IMR-90 (cell line): ENCODE results near the gene C1QTNF12. TPM values are rescaled to one million over a fixed set of nuclear protein-coding genes. Genes with fewer than 3 reads are reported as not detected.
A peak's percentile ranks its signal among the peaks of the same experiment; 100 is the strongest.

Source experiments
- ATAC-seq: fragments of 200-7000 bp; cut with Tn5 transposase; 2 replicates; pipeline ENCODE4 v1.9.1; 2020; ENCODE audit warnings: low read depth, mild to moderate bottlenecking, moderate library complexity
- BruUV-seq: library from RNA; stranded (reverse); fragments of 400-500 nt; replicated peaks from 2 replicates; lab custom pipeline; 2021; lab: Mats Ljungman, UMichigan
- CTCF ChIA-PET: fragments of 300-600 bp; formaldehyde crosslinking; extraction: SDS; loops from one replicate; lab custom pipeline; 2021; ENCODE audit warnings: antibody characterized with exemption; lab: Yijun Ruan, JAX
- POLR2A ChIA-PET: fragments of 300-600 bp; sonication (Branson Sonifier 250); formaldehyde crosslinking; loops from one replicate; lab custom pipeline; 2022; ENCODE audit warnings: antibody characterized with exemption; ENCODE audit not compliant: unreplicated experiment; lab: Charles Lee
- DNase-seq: peaks from one replicate; pipeline ENCODE4 v3.0.0; 2013
- H2AFZ ChIP-seq: replicated peaks from 2 replicates; pipeline ENCODE3; 2013; ENCODE audit warnings: low read length, mild to moderate bottlenecking; ENCODE audit not compliant: poor library complexity
- H2AK5ac ChIP-seq: 2 replicates; pipeline ENCODE4 v1.6.1; 2013; ENCODE audit warnings: low read depth, low read length, inconsistent platforms
- H2AK9ac ChIP-seq: replicated peaks from 2 replicates; pipeline ENCODE3; 2013; ENCODE audit warnings: mild to moderate bottlenecking, low read depth, low read length, moderate library complexity; ENCODE audit not compliant: poor library complexity
- H2BK120ac ChIP-seq: 2 replicates; pipeline ENCODE4 v1.6.1; 2013; ENCODE audit warnings: low read depth, low read length, inconsistent platforms
- H2BK15ac ChIP-seq: 3 replicates; pipeline ENCODE4 v1.6.1; 2013; ENCODE audit warnings: low read depth, low read length, inconsistent platforms
- H2BK20ac ChIP-seq: 2 replicates; pipeline ENCODE4 v1.6.1; 2013; ENCODE audit warnings: low read depth, mild to moderate bottlenecking, inconsistent platforms, low read length, moderate library complexity
- H2BK5ac ChIP-seq: 2 replicates; pipeline ENCODE4 v1.6.1; 2013; ENCODE audit warnings: mild to moderate bottlenecking, low read depth, low read length, inconsistent platforms; ENCODE audit not compliant: poor library complexity, severe bottlenecking
- H3K14ac ChIP-seq: replicated peaks from 2 replicates; pipeline ENCODE4 v1.6.1; 2013; ENCODE audit warnings: low read depth, low read length, inconsistent platforms
- H3K18ac ChIP-seq: 2 replicates; pipeline ENCODE4 v1.6.1; 2013; ENCODE audit warnings: low read depth, low read length, control low read depth
- H3K23ac ChIP-seq: 2 replicates; pipeline ENCODE4 v1.6.1; 2013; ENCODE audit warnings: low read depth, low read length, inconsistent platforms
- H3K27ac ChIP-seq: 2 replicates; pipeline ENCODE4 v1.5.1; 2013; ENCODE audit warnings: mild to moderate bottlenecking, control low read depth, low read length; ENCODE audit not compliant: insufficient read depth
- H3K27me3 ChIP-seq: 2 replicates; pipeline ENCODE4 v1.6.1; 2013; ENCODE audit warnings: low read length; ENCODE audit not compliant: control insufficient read depth, insufficient read depth
- H3K36me3 ChIP-seq: 2 replicates; pipeline ENCODE4 v1.6.1; 2013; ENCODE audit warnings: low read length, mixed read lengths; ENCODE audit not compliant: control insufficient read depth, insufficient read depth
- H3K4ac ChIP-seq: 2 replicates; pipeline ENCODE4 v1.6.1; 2013; ENCODE audit warnings: low read depth, low read length, inconsistent platforms
- H3K4me1 ChIP-seq: 2 replicates; pipeline ENCODE4 v1.6.1; 2013; ENCODE audit warnings: low read length, mixed read lengths; ENCODE audit not compliant: control insufficient read depth, insufficient read depth
- H3K4me2 ChIP-seq: 2 replicates; pipeline ENCODE4 v1.6.1; 2013; ENCODE audit warnings: low read depth, mild to moderate bottlenecking, control low read depth, low read length, moderate library complexity
- H3K4me3 ChIP-seq: 2 replicates; pipeline ENCODE4 v1.5.1; 2013; ENCODE audit warnings: low read depth, mild to moderate bottlenecking, control low read depth, low read length, moderate library complexity; ENCODE audit not compliant: insufficient read depth
- H3K56ac ChIP-seq: 2 replicates; pipeline ENCODE4 v1.6.1; 2013; ENCODE audit warnings: low read length, inconsistent platforms; ENCODE audit not compliant: insufficient read depth; ENCODE audit errors: extremely low read depth
- H3K79me1 ChIP-seq, 2 experiments: 2 replicates each; pipeline ENCODE4 v1.6.1; 2013; ENCODE audit warnings: low read length in 2 of 2, inconsistent platforms in 1 of 2, low read depth in 1 of 2
- H3K9ac ChIP-seq: 2 replicates; pipeline ENCODE4 v1.6.1; 2013; ENCODE audit warnings: low read depth, low read length, control low read depth
- H3K9me1 ChIP-seq: 2 replicates; pipeline ENCODE4 v1.6.1; 2013; ENCODE audit warnings: low read length, inconsistent platforms; ENCODE audit not compliant: insufficient read depth
- H3K9me3 ChIP-seq: 2 replicates; pipeline ENCODE4 v1.6.1; 2013; ENCODE audit warnings: low read length; ENCODE audit not compliant: control insufficient read depth, insufficient read depth
- H4K20me1 ChIP-seq: 2 replicates; pipeline ENCODE4 v1.6.1; 2013; ENCODE audit warnings: low read length, inconsistent platforms; ENCODE audit not compliant: insufficient read depth
- H4K5ac ChIP-seq: 2 replicates; pipeline ENCODE4 v1.6.1; 2013; ENCODE audit warnings: mild to moderate bottlenecking, low read depth, low read length, control low read depth
- H4K8ac ChIP-seq, 2 experiments: 2 replicates each; pipeline ENCODE4 v1.6.1; 2013; ENCODE audit warnings: low read depth in 2 of 2, low read length in 2 of 2, control low read depth in 1 of 2, inconsistent platforms in 1 of 2
- H4K91ac ChIP-seq: 2 replicates; pipeline ENCODE4 v1.6.1; 2013; ENCODE audit warnings: low read depth, low read length, inconsistent platforms; ENCODE audit not compliant: insufficient read depth
- BHLHE40 ChIP-seq: fragments of 150-350 bp; IDR thresholded peaks from 2 replicates; pipeline ENCODE4 v1.6.1; 2016; ENCODE audit warnings: mild to moderate bottlenecking, low read depth, low read length
- CEBPB ChIP-seq: IDR thresholded peaks from 2 replicates; pipeline ENCODE4 v1.6.1; 2012; ENCODE audit warnings: low read depth, low read length, improper control_type of control experiment
- CHD1 ChIP-seq: IDR thresholded peaks from 2 replicates; pipeline ENCODE4 v1.6.1; 2012; ENCODE audit warnings: low read depth, low read length, improper control_type of control experiment
- ELK1 ChIP-seq: fragments of 150-350 bp; IDR thresholded peaks from 2 replicates; pipeline ENCODE4 v1.6.1; 2016; ENCODE audit warnings: low read depth, mild to moderate bottlenecking, low read length, moderate library complexity, borderline replicate concordance
- FOS ChIP-seq: fragments of 150-350 bp; IDR thresholded peaks from 2 replicates; pipeline ENCODE4 v1.6.1; 2016; ENCODE audit warnings: low read depth, low read length
- MAFK ChIP-seq: IDR thresholded peaks from 2 replicates; pipeline ENCODE4 v1.6.1; 2012; ENCODE audit warnings: low read depth, low read length, improper control_type of control experiment
- MAZ ChIP-seq: IDR thresholded peaks from 2 replicates; pipeline ENCODE4 v1.6.1; 2012; ENCODE audit warnings: low read depth, mild to moderate bottlenecking, low read length, improper control_type of control experiment, moderate library complexity, borderline replicate concordance
- MXI1 ChIP-seq: IDR thresholded peaks from 2 replicates; pipeline ENCODE4 v1.6.1; 2012; ENCODE audit warnings: low read depth, mild to moderate bottlenecking, low read length, moderate library complexity, borderline replicate concordance
- NFE2L2 ChIP-seq: fragments of 150-350 bp; IDR thresholded peaks from 2 replicates; pipeline ENCODE4 v1.6.1; 2016; ENCODE audit warnings: low read depth, mild to moderate bottlenecking, low read length
- POLR2A ChIP-seq: IDR thresholded peaks from 2 replicates; pipeline ENCODE4 v1.6.1; 2012; ENCODE audit warnings: mild to moderate bottlenecking, low read depth, low read length
- RAD21 ChIP-seq: IDR thresholded peaks from 2 replicates; pipeline ENCODE4 v1.6.1; 2012; ENCODE audit warnings: low read length, improper control_type of control experiment
- RFX5 ChIP-seq: IDR thresholded peaks from 2 replicates; pipeline ENCODE4 v1.8.0; 2012; ENCODE audit warnings: low read depth, mild to moderate bottlenecking, low read length, moderate library complexity
- SMC3 ChIP-seq: fragments of 150-350 bp; IDR thresholded peaks from 2 replicates; pipeline ENCODE4 v1.6.1; 2016; ENCODE audit warnings: low read depth, mild to moderate bottlenecking, antibody characterized with exemption, low read length, moderate library complexity
- WGBS, 2 experiments: methylation state at CpG; one replicate each; pipeline versions ENCODE4 v1.1.5 to v1.1.7; 2013; ENCODE audit warnings: missing lambda C conversion rate in 2 of 2; ENCODE audit not compliant: insufficient read length in 1 of 2; ENCODE audit errors: extremely low coverage in 2 of 2; 5-methylcytosine and 5-hydroxymethylcytosine counted together
- dilution Hi-C: fragments of 300-500 bp; cut with HindIII; formaldehyde crosslinking; loops from one replicate; pipeline ENCODE4 v1.14.3; 2018; ENCODE audit warnings: low sequenced_read_pairs; ENCODE audit not compliant: unreplicated experiment
- in situ Hi-C: fragments of 300-500 bp; cut with MboI; formaldehyde crosslinking; loops from 3 replicates; pipeline ENCODE4 v1.14.3; 2019; ENCODE audit warnings: low sequenced_read_pairs, inconsistent platforms, mixed read lengths
- intact Hi-C: fragments of 100-400 bp; cut with micrococcal nuclease; formaldehyde crosslinking; loops from 2 replicates; pipeline ENCODE4 v1.10.0; 2022
- polyA plus RNA-seq, 3 experiments: library from polyadenylated mRNA; depleted of rRNA; stranded (reverse); fragments of >200 nt; gene quantifications; 2 replicates each; pipeline ENCODE4 v1.2.3, GENCODE V29; 2012; ENCODE audit warnings: low replicate concordance in 1 of 3
- total RNA-seq: library from RNA; depleted of rRNA; stranded (reverse); fragments of >200 nt; gene quantifications from 2 replicates; pipeline ENCODE4 v1.2.3, GENCODE V29; 2012
- TF ChIP-seq, protein P1 (sequence below): conservative IDR thresholded peaks from 2 replicates; pipeline ENCODE4 v1.5.1; 2012; ENCODE audit warnings: mild to moderate bottlenecking, low read depth, low read length, improper control_type of control experiment
- TF ChIP-seq, protein P2 (sequence below): fragments of 150-350 bp; IDR thresholded peaks from 2 replicates; pipeline ENCODE4 v1.6.1; 2017; ENCODE audit warnings: mild to moderate bottlenecking, antibody characterized with exemption, low read length, low read depth

Gene C1QTNF12
- total and polyA plus RNA-seq, 2 of the 4 experiments (the other 2 are of a cell fraction) = 0.36 to 1.1 TPM

DNA sequence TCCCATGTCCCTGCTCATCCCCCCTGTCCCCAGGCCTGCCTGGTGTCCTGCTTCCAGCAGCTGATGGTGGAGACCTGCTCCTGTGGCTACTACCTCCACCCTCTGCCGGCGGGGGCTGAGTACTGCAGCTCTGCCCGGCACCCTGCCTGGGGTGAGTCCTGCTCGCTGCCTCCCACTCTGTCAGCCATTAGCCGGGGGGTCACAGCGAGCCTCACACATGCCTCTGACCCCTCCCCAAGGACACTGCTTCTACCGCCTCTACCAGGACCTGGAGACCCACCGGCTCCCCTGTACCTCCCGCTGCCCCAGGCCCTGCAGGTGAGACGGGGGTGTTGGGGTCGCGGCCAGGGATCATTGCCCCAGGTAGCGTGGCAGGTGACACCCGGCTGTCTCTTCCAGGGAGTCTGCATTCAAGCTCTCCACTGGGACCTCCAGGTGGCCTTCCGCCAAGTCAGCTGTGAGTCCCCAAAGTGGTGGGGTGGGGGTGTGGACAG lies 43.8 kb upstream of the C1QTNF12 start:
- no peak for DNase-seq

More for the DNA sequence above, 43.8 kb upstream of the C1QTNF12 start:
- Histone ChIP-seq H2BK20ac (no peak overlapping the region), H2BK5ac (no peak overlapping the region), H3K27ac (no peak overlapping the region), H2AFZ (peak overlapping the region; percentile 18), H3K14ac (no peak overlapping the region), H4K5ac (no peak overlapping the region), H3K18ac (no peak overlapping the region), H4K20me1 (peaks cover 13% of the 10 kb centered on the region), H3K4me1 (no peaks in the 10 kb centered on the region; the same call in 1 of the 2 replicates), H3K56ac (no peak overlapping the region), H3K4me3 (no peak overlapping the region), H2AK5ac (no peak overlapping the region), H3K9me3 (no peaks in the 10 kb centered on the region), H3K4ac (no peak overlapping the region), H4K8ac (no peak overlapping the region), H3K79me1 (no peaks in the 10 kb centered on the region), H3K9me1 (no peaks in the 10 kb centered on the region), H3K27me3 (no peaks in the 10 kb centered on the region), H4K91ac (no peak overlapping the region), H3K23ac (no peak overlapping the region), H3K9ac (no peak overlapping the region), H3K36me3 (peaks cover 16% of the 10 kb centered on the region), H2BK120ac (no peak overlapping the region), H2AK9ac (peak overlapping the region; percentile 61), H2BK15ac (no peak overlapping the region), H3K4me2 (no peak overlapping the region)
- ATAC-seq = peak; percentile 87
- TF ChIP-seq RFX5 (no peak), MAFK (no peak), MAZ (0 out of 2 replicates have a peak, but pooled peaks have one; percentile 16), POLR2A (no peak), SMC3 (peak; percentile 58; the same call in 1 of the 2 replicates), FOS (no peak), MXI1 (no peak), RAD21 (peak; percentile 63), BHLHE40 (no peak), NFE2L2 (no peak), CHD1 (no peak), ELK1 (no peak), CEBPB (no peak)
- TF ChIP-seq, protein P1, sequence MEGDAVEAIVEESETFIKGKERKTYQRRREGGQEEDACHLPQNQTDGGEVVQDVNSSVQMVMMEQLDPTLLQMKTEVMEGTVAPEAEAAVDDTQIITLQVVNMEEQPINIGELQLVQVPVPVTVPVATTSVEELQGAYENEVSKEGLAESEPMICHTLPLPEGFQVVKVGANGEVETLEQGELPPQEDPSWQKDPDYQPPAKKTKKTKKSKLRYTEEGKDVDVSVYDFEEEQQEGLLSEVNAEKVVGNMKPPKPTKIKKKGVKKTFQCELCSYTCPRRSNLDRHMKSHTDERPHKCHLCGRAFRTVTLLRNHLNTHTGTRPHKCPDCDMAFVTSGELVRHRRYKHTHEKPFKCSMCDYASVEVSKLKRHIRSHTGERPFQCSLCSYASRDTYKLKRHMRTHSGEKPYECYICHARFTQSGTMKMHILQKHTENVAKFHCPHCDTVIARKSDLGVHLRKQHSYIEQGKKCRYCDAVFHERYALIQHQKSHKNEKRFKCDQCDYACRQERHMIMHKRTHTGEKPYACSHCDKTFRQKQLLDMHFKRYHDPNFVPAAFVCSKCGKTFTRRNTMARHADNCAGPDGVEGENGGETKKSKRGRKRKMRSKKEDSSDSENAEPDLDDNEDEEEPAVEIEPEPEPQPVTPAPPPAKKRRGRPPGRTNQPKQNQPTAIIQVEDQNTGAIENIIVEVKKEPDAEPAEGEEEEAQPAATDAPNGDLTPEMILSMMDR = peak; percentile 64
- TF ChIP-seq, protein P2, sequence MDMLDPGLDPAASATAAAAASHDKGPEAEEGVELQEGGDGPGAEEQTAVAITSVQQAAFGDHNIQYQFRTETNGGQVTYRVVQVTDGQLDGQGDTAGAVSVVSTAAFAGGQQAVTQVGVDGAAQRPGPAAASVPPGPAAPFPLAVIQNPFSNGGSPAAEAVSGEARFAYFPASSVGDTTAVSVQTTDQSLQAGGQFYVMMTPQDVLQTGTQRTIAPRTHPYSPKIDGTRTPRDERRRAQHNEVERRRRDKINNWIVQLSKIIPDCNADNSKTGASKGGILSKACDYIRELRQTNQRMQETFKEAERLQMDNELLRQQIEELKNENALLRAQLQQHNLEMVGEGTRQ = no peak
- ChIA-PET CTCF (interaction anchor here (0.8 to 1.5 kb wide), 3 partner anchors 8 to 168 kb away, joined by 3 to 5 read pairs (median 3); no protein-coding TSS in a partner anchor), POLR2A (interaction anchor here (0.5 kb wide), 1 partner anchor 10 kb away, joined by 4 read pairs; no protein-coding TSS in a partner anchor)
- WGBS, 2 experiments = 20% methylated on average over 2 of the region's 15 CpGs; no CpG with 5 or more reads in 1 of the 2 experiments
- in situ Hi-C loops (no loop called here), dilution Hi-C loops (no loop called here), intact Hi-C loops (loop anchor here (1.0 kb wide), 1 partner anchor 168 kb away; no protein-coding TSS in a partner anchor)
- no TSS peak for BruUV-seq
